NCI-H69 (cell line): ENCODE measurements around the gene PLEKHG7.

Experiments
- DNase-seq: peaks from one replicate; lab custom pipeline; 2025; lab: John Stamatoyannopoulos, UW

The PLEKHG7 gene

DNA sequence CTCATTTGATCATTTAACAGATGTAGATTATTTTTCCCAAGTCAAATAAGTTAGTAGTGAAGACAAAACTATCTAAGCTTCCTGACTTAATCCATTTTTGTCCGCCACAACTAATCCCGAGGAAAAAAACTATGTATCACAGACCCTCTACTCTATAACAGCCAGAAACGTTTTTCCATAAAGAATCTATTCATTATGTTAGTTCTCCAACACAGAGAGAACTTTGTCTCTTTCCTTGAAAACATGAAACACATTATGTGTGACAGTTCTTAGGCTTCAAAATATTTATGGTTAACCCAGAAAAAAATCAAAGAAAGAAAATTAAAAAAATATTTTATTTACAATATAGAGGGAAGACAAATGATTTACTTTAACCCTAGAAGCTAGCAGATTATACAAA, 100.1 kb downstream of the PLEKHG7 start:
- DNase-seq: no peak

DNA sequence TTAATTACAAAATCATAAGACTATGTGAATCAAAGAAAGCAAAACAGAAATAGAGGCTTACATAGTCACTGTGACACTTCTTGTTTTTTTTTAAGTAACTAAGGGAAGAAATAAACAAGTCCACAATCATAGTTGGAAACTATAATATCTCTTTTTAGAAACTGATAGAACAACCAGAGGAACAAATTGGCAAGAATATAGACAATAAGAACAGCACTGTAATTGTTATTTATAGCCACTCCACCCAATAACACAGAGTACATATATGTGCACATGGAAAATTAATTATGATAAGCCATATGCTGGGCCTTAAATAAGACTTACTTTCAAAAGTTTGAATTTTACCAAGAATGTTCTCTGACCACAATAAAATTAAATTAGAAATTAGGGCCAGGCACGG, 101.1 kb downstream of the PLEKHG7 start:
- no peak for DNase-seq

DNA sequence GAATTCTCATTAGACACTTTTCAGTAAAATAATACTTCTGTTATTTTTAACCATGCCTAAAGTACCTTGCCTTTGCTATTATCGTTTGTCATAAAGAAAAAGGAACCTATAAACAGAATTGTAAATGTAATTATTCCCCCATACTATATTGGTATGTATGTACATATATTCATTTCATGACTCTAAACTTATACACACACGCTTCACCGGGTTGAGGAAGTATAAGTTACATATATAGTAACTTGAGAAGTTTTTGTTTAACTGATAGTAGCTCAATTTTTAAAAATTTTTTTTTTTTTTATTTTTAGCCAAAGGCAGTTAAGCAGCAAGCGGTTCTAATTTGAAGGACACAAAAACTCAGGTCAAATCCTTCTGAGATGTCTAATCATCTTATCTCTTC, 107.6 kb downstream of the PLEKHG7 start:
- DNase-seq: no peak

DNA sequence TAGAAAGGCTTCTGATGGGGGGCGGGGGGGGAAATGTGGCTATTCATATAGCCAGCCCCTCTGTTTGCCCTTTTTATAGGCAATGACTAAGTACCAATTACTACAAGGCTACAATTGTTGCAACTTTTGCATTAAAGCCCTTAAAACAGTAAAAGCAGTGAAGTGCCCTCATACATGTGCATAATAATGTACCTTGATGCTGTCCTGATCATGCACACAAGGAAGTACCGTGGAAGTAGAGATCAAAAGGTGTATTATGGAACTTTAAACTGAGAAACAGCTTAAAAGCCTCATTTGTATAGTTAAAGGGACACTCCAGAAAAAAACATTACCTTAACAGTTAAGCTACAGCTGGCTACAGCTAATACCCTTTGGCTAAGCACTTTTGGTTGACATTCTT, 111.8 kb downstream of the PLEKHG7 start:
- DNase-seq: no peak

DNA sequence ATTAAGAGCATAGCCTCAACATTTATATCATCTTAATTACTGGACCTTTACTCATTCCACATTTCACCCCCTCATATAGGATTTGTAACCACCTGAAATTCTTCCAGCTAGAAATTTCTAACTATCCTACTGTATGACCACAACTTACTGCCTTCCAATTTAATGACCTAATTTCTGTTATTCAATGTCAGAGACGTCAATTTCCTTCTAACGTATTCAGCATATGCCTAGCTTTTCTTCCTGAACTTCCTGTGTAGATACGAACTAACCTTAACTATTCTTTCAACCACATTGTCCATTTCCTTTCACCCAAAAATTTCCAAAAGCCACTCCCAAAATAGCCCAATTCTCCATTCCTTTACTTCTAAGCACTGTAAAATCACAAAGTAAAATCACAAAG, 118.4 kb downstream of the PLEKHG7 start:
- no peak for DNase-seq
